GM23338 (cell line): ENCODE measurements around the gene CENPX. TPM values are rescaled to one million over a fixed set of nuclear protein-coding genes. Genes with fewer than 3 reads are reported as not detected.

Experiments used
- ATAC-seq: fragments of 200-7000 bp; cut with Tn5 transposase; 3 replicates; pipeline ENCODE4 v1.9.1; 2020
- DNase-seq: peaks from one replicate; pipeline ENCODE4 v3.0.0-alpha.2; 2015; ENCODE audit warnings: low spot score
- H2AFZ ChIP-seq: fragments of 200-600 bp; sonication (generic); 2 replicates; pipeline ENCODE4 v1.8.0; 2016; ENCODE audit warnings: antibody characterized with exemption, mild to moderate bottlenecking, moderate library complexity
- H3F3A ChIP-seq: fragments of 200-600 bp; sonication (generic); replicated peaks from 2 replicates; pipeline ENCODE4 v1.8.0; 2017; ENCODE audit warnings: antibody characterized with exemption, mixed run types, low read depth
- H3K27ac ChIP-seq: fragments of 200-600 bp; sonication (generic); 2 replicates; pipeline ENCODE4 v1.6.1; 2016; ENCODE audit warnings: low read depth
- H3K27me3 ChIP-seq: fragments of 200-600 bp; sonication (generic); 2 replicates; pipeline ENCODE4 v1.8.0; 2016; ENCODE audit warnings: mild to moderate bottlenecking, mixed run types, moderate library complexity; ENCODE audit not compliant: insufficient read depth
- H3K36me3 ChIP-seq: fragments of 200-600 bp; sonication (generic); 2 replicates; pipeline ENCODE4 v1.8.0; 2016; ENCODE audit warnings: mild to moderate bottlenecking; ENCODE audit not compliant: insufficient read depth
- H3K4me1 ChIP-seq: fragments of 200-600 bp; sonication (generic); 2 replicates; pipeline ENCODE4 v1.8.0; 2016; ENCODE audit warnings: mild to moderate bottlenecking, moderate library complexity; ENCODE audit not compliant: insufficient read depth
- H3K4me2 ChIP-seq: fragments of 200-600 bp; sonication (generic); 2 replicates; pipeline ENCODE4 v1.7.1; 2017; ENCODE audit warnings: mixed run types
- H3K4me3 ChIP-seq: fragments of 200-600 bp; sonication (generic); 2 replicates; pipeline ENCODE4 v1.6.1; 2016; ENCODE audit warnings: mixed run types
- H3K79me2 ChIP-seq: fragments of 200-600 bp; sonication (generic); replicated peaks from 2 replicates; pipeline ENCODE4 v1.8.0; 2017; ENCODE audit warnings: mild to moderate bottlenecking; ENCODE audit not compliant: insufficient read depth
- H3K9me2 ChIP-seq: fragments of 200-600 bp; sonication (generic); 2 replicates; pipeline ENCODE4 v1.8.0; 2017; ENCODE audit not compliant: insufficient read depth
- H4K20me1 ChIP-seq: fragments of 200-600 bp; sonication (generic); replicated peaks from 2 replicates; pipeline ENCODE4 v1.8.0; 2017; ENCODE audit warnings: mild to moderate bottlenecking; ENCODE audit not compliant: insufficient read depth
- H3K27ac Mint-ChIP-seq: 2 replicates; pipeline ENCODE4 v1.8.0; 2020; ENCODE audit warnings: inconsistent platforms, mild to moderate bottlenecking, moderate library complexity, mixed read lengths
- H3K27me3 Mint-ChIP-seq: 3 replicates; pipeline ENCODE4 v1.8.0; 2022; ENCODE audit warnings: low read depth, mild to moderate bottlenecking, moderate library complexity, mixed read lengths, inconsistent platforms; ENCODE audit not compliant: insufficient read depth, poor library complexity
- H3K36me3 Mint-ChIP-seq: 3 replicates; pipeline ENCODE4 v1.8.0; 2021; ENCODE audit warnings: low read depth, mild to moderate bottlenecking, inconsistent platforms, moderate library complexity, mixed read lengths
- H3K4me1 Mint-ChIP-seq: 3 replicates; pipeline ENCODE4 v1.8.0; 2020; ENCODE audit warnings: mild to moderate bottlenecking, inconsistent platforms, mixed read lengths
- H3K4me3 Mint-ChIP-seq: 3 replicates; pipeline ENCODE4 v1.8.0; 2021; ENCODE audit warnings: moderate library complexity, mild to moderate bottlenecking, inconsistent platforms, mixed read lengths
- H3K9me3 Mint-ChIP-seq: 3 replicates; pipeline ENCODE4 v1.8.0; 2020; ENCODE audit warnings: moderate library complexity, mild to moderate bottlenecking, inconsistent platforms, mixed read lengths
- CREB1 ChIP-seq: fragments of 250-450 bp; sonication (Bioruptor Pico); IDR thresholded peaks from 2 replicates; pipeline ENCODE4 v1.5.0; 2020; ENCODE audit warnings: low read depth, mild to moderate bottlenecking, moderate library complexity
- EZH2 ChIP-seq: fragments of 200-600 bp; sonication (generic); IDR thresholded peaks from one replicate; pipeline ENCODE4 v1.8.0; 2017; ENCODE audit warnings: antibody characterized with exemption, mild to moderate bottlenecking, low read depth; ENCODE audit not compliant: unreplicated experiment
- EZH2phosphoT487 ChIP-seq: fragments of 200-600 bp; sonication (generic); IDR thresholded peaks from one replicate; pipeline ENCODE4 v1.8.1; 2018; ENCODE audit warnings: antibody characterized with exemption; ENCODE audit not compliant: unreplicated experiment
- JUNB ChIP-seq: IDR thresholded peaks from one replicate; pipeline ENCODE4 v1.6.1; 2016; ENCODE audit warnings: antibody characterized with exemption; ENCODE audit not compliant: unreplicated experiment
- NANOG ChIP-seq: IDR thresholded peaks from 2 replicates; pipeline ENCODE4 v1.6.1; 2016; ENCODE audit warnings: antibody characterized with exemption, borderline replicate concordance
- POLR2AphosphoS5 ChIP-seq: IDR thresholded peaks from 2 replicates; pipeline ENCODE4 v1.6.1; 2016; ENCODE audit warnings: antibody characterized with exemption, low read depth
- STAT1 ChIP-seq: IDR thresholded peaks from one replicate; pipeline ENCODE4 v1.6.1; 2016; ENCODE audit warnings: antibody characterized with exemption; ENCODE audit not compliant: unreplicated experiment
- ZNF114 ChIP-seq: fragments of 250-450 bp; sonication (Bioruptor Pico); IDR thresholded peaks from 2 replicates; pipeline ENCODE4 v1.5.0; 2020; ENCODE audit warnings: mild to moderate bottlenecking, moderate library complexity
- ZNF331 ChIP-seq: fragments of 250-450 bp; sonication (Bioruptor Pico); IDR thresholded peaks from 2 replicates; pipeline ENCODE4 v1.5.0; 2020; ENCODE audit warnings: low read depth, mild to moderate bottlenecking, moderate library complexity
- polyA plus RNA-seq: library from polyadenylated mRNA; unstranded; fragments of >200 nt; fragmentation: Nextera tagmentation; extraction: Ambion mirVana; gene quantifications from 2 replicates; pipeline ENCODE4 v1.2.1, GENCODE V29; 2016
- total RNA-seq: library from RNA; depleted of rRNA; stranded (reverse); fragments of >200 nt; shearing (Covaris generic); gene quantifications from 2 replicates; pipeline ENCODE4 v1.2.3, GENCODE V29; 2014
- TF ChIP-seq, protein P1 (sequence below): IDR thresholded peaks from 2 replicates; pipeline ENCODE4 v1.6.1; 2016; ENCODE audit warnings: antibody characterized with exemption
- TF ChIP-seq, protein P2 (sequence below), 2 experiments: fragments of 200-600 bp in 1 of 2; sonication (generic) in 1 of 2; conservative IDR thresholded peaks; 2 replicates each; pipeline versions ENCODE4 v1.5.1 to v1.6.1; 2016 to 2017; ENCODE audit warnings: antibody characterized with exemption in 2 of 2, low read depth in 2 of 2, mild to moderate bottlenecking in 2 of 2, moderate library complexity in 1 of 2
- TF ChIP-seq, protein P3 (sequence below): fragments of 250-450 bp; sonication (Bioruptor Pico); IDR thresholded peaks from 2 replicates; pipeline ENCODE4 v1.5.0; 2020; ENCODE audit warnings: mild to moderate bottlenecking, moderate library complexity

The CENPX gene
- total and polyA plus RNA-seq, 2 experiments from 2014 or later = 114 to 157 TPM

DNA sequence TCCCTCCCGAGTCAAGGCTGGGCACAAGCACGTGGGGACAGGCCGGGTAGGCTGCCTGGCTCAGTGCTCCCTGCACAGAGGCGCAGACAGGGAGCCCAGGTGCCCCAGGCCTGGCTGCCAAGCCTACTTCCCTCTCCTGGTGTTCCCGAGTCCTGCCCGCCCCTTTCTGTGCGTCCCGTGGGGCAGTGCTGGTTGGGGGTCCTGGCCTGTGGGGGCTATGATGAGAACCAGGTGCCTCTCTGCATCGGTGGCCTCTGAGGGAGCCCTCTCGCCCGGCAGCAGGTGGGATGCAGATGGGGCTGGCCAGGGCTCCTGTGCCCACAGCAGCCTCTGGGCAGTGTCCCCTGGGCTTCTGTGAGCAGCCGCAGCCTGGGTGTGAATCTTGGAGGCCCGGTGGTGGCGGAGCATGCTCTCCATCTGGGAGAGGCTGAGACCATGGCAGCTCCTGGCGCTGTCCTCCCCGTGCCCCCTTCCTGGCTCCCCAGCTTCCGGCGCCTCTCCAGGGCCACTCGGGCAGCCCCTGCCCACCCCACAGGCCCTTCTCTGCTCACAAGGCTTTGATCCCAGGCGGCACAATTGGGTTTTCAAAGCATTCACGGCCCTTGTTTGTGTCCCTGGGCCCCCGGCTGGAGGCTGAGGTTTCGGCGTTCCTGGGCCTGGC lies 7.2 kb downstream of the CENPX start (continued):
- TF ChIP-seq POLR2AphosphoS5 = no peak
- TF ChIP-seq, protein P1, sequence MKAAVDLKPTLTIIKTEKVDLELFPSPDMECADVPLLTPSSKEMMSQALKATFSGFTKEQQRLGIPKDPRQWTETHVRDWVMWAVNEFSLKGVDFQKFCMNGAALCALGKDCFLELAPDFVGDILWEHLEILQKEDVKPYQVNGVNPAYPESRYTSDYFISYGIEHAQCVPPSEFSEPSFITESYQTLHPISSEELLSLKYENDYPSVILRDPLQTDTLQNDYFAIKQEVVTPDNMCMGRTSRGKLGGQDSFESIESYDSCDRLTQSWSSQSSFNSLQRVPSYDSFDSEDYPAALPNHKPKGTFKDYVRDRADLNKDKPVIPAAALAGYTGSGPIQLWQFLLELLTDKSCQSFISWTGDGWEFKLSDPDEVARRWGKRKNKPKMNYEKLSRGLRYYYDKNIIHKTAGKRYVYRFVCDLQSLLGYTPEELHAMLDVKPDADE = no peak
- no peak for TF ChIP-seq JUNB
- TF ChIP-seq CREB1 (CRISPR knock-in tag) = no peak
- TF ChIP-seq EZH2 = no peak
- no peak for TF ChIP-seq STAT1
- TF ChIP-seq EZH2phosphoT487 = no peak
- TF ChIP-seq, protein P2, sequence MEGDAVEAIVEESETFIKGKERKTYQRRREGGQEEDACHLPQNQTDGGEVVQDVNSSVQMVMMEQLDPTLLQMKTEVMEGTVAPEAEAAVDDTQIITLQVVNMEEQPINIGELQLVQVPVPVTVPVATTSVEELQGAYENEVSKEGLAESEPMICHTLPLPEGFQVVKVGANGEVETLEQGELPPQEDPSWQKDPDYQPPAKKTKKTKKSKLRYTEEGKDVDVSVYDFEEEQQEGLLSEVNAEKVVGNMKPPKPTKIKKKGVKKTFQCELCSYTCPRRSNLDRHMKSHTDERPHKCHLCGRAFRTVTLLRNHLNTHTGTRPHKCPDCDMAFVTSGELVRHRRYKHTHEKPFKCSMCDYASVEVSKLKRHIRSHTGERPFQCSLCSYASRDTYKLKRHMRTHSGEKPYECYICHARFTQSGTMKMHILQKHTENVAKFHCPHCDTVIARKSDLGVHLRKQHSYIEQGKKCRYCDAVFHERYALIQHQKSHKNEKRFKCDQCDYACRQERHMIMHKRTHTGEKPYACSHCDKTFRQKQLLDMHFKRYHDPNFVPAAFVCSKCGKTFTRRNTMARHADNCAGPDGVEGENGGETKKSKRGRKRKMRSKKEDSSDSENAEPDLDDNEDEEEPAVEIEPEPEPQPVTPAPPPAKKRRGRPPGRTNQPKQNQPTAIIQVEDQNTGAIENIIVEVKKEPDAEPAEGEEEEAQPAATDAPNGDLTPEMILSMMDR (conservative IDR thresholded peaks at IDR 0.05; ENCODE audit: low read depth in 2 of 2) = no peak
- TF ChIP-seq NANOG = no peak
- TF ChIP-seq ZNF114 (CRISPR knock-in tag) = no peak

DNA sequence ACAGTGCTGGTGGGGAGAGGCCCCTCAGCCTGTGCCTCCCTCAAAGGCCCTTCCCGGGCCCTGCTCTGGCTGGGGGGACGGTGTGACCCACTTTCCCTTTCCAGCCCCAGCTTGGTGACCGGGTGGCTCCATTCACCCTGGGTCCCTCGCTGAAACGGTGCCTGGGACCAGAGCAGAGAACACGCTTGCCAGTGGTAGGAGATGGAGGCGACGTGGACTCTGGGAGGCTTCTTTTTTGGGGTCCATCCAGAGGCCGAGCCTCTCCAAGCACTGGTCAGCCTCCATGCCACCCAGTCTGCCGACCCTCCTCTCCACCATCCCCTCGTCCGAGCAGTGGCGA lies 7.7 kb downstream of the CENPX start:
- Histone ChIP-seq H3K27me3 (no peaks in the 10 kb centered on the region), H2AFZ (no peak overlapping the region), H3K36me3 (no peaks in the 10 kb centered on the region), H4K20me1 (no peaks in the 10 kb centered on the region; the same call in 1 of the 2 replicates), H3K27ac (no peak overlapping the region), H3K9me2 (no peaks in the 10 kb centered on the region), H3K4me1 (no peaks in the 10 kb centered on the region; the same call in 1 of the 2 replicates), H3K79me2 (no peaks in the 10 kb centered on the region), H3F3A (0 out of 2 replicates have a peak, but pooled peaks cover 4% of the 10 kb centered on the region), H3K4me3 (no peak overlapping the region), H3K4me2 (no peak overlapping the region)
- DNase-seq = no peak
- Mint-ChIP-seq H3K4me3 (no peak overlapping the region), H3K9me3 (no peaks in the 10 kb centered on the region), H3K36me3 (peaks cover 6% of the 10 kb centered on the region; the same call in 1 of the 3 replicates), H3K4me1 (no peaks in the 10 kb centered on the region), H3K27ac (no peak overlapping the region), H3K27me3 (peaks cover 10% of the 10 kb centered on the region)
- no peak for ATAC-seq
- TF ChIP-seq, protein P2 (conservative IDR thresholded peaks at IDR 0.05; ENCODE audit: low read depth in 2 of 2) = no peak
- TF ChIP-seq, protein P1 = no peak
- TF ChIP-seq ZNF331 (CRISPR knock-in tag) (no peak), JUNB (no peak), ZNF114 (CRISPR knock-in tag) (no peak), STAT1 (no peak), CREB1 (CRISPR knock-in tag) (no peak)
- TF ChIP-seq, protein P3, sequence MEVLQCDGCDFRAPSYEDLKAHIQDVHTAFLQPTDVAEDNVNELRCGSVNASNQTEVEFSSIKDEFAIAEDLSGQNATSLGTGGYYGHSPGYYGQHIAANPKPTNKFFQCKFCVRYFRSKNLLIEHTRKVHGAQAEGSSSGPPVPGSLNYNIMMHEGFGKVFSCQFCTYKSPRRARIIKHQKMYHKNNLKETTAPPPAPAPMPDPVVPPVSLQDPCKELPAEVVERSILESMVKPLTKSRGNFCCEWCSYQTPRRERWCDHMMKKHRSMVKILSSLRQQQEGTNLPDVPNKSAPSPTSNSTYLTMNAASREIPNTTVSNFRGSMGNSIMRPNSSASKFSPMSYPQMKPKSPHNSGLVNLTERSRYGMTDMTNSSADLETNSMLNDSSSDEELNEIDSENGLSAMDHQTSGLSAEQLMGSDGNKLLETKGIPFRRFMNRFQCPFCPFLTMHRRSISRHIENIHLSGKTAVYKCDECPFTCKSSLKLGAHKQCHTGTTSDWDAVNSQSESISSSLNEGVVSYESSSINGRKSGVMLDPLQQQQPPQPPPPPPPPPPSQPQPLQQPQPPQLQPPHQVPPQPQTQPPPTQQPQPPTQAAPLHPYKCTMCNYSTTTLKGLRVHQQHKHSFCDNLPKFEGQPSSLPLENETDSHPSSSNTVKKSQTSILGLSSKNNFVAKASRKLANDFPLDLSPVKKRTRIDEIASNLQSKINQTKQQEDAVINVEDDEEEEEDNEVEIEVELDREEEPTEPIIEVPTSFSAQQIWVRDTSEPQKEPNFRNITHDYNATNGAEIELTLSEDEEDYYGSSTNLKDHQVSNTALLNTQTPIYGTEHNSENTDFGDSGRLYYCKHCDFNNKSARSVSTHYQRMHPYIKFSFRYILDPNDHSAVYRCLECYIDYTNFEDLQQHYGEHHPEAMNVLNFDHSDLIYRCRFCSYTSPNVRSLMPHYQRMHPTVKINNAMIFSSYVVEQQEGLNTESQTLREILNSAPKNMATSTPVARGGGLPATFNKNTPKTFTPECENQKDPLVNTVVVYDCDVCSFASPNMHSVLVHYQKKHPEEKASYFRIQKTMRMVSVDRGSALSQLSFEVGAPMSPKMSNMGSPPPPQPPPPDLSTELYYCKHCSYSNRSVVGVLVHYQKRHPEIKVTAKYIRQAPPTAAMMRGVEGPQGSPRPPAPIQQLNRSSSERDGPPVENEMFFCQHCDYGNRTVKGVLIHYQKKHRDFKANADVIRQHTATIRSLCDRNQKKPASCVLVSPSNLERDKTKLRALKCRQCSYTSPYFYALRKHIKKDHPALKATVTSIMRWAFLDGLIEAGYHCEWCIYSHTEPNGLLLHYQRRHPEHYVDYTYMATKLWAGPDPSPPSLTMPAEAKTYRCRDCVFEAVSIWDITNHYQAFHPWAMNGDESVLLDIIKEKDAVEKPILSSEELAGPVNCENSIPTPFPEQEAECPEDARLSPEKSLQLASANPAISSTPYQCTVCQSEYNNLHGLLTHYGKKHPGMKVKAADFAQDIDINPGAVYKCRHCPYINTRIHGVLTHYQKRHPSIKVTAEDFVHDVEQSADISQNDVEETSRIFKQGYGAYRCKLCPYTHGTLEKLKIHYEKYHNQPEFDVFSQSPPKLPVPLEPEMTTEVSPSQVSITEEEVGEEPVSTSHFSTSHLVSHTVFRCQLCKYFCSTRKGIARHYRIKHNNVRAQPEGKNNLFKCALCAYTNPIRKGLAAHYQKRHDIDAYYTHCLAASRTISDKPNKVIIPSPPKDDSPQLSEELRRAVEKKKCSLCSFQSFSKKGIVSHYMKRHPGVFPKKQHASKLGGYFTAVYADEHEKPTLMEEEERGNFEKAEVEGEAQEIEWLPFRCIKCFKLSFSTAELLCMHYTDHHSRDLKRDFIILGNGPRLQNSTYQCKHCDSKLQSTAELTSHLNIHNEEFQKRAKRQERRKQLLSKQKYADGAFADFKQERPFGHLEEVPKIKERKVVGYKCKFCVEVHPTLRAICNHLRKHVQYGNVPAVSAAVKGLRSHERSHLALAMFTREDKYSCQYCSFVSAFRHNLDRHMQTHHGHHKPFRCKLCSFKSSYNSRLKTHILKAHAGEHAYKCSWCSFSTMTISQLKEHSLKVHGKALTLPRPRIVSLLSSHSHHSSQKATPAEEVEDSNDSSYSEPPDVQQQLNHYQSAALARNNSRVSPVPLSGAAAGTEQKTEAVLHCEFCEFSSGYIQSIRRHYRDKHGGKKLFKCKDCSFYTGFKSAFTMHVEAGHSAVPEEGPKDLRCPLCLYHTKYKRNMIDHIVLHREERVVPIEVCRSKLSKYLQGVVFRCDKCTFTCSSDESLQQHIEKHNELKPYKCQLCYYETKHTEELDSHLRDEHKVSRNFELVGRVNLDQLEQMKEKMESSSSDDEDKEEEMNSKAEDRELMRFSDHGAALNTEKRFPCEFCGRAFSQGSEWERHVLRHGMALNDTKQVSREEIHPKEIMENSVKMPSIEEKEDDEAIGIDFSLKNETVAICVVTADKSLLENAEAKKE (CRISPR knock-in tag) = no peak
